ENCODE measurements around the gene AFF3. TPM values are rescaled to one million over a fixed set of nuclear protein-coding genes. Genes with fewer than 3 reads are reported as not detected.

AFF3 gene
- total RNA-seq, 3 donors from 2014 or later (not counting 1 experiment from before 2014, with no cell fraction given), result 4.6 to 9.6 (median 5.6) TPM

DNA sequence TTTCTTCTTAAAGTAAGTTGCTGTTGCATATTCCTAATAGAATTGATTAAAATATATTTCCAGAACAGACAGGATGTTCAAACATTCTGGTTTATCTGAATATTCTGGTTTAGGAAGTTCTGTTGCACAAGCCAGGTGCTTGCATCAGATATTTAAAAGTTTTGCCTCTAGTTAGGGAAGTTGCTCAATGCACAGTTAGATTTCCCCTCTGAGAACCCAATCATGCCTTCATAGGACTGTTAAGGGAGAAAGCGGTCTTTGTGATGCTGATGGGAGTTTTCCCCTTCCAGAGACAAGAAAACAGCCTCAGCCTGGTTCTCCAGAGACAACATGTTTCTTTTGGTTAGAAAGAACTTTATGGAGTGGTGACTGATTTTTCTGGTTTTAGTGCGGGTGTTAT, 587.0 kb downstream of the AFF3 start:
- TF ChIP-seq, protein P1, sequence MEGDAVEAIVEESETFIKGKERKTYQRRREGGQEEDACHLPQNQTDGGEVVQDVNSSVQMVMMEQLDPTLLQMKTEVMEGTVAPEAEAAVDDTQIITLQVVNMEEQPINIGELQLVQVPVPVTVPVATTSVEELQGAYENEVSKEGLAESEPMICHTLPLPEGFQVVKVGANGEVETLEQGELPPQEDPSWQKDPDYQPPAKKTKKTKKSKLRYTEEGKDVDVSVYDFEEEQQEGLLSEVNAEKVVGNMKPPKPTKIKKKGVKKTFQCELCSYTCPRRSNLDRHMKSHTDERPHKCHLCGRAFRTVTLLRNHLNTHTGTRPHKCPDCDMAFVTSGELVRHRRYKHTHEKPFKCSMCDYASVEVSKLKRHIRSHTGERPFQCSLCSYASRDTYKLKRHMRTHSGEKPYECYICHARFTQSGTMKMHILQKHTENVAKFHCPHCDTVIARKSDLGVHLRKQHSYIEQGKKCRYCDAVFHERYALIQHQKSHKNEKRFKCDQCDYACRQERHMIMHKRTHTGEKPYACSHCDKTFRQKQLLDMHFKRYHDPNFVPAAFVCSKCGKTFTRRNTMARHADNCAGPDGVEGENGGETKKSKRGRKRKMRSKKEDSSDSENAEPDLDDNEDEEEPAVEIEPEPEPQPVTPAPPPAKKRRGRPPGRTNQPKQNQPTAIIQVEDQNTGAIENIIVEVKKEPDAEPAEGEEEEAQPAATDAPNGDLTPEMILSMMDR (IDR thresholded peaks at IDR 0.05), result no peak
- H3K27ac Mint-ChIP-seq, result no peak overlapping the region
- WGBS (ENCODE audit: insufficient coverage), result 90% methylated on average over 2 of the region's 2 CpGs
- no peak for ATAC-seq
- Histone ChIP-seq H3K27ac (ENCODE audit: low read length) (no peak overlapping the region), H3K4me1 (ENCODE audit: control insufficient read depth, insufficient read depth, low read length) (no peaks in the 10 kb centered on the region), H3K36me3 (ENCODE audit: control insufficient read depth, insufficient read depth, low read length) (peaks cover under 1% of the 10 kb centered on the region), H3K9me3 (ENCODE audit: control insufficient read depth, insufficient read depth, low read length) (no peaks in the 10 kb centered on the region), H3K4me3 (ENCODE audit: low read length) (no peak overlapping the region), H3K27me3 (ENCODE audit: control insufficient read depth, insufficient read depth, low read length) (no peaks in the 10 kb centered on the region)
- intact Hi-C loops (cut with micrococcal nuclease), result no loop called here
- H3K9me3 Mint-ChIP-seq, result no peaks in the 10 kb centered on the region
- peaks cover 2 to 6% of the 10 kb centered on the region in 2 donors for H3K27me3 Mint-ChIP-seq (ENCODE audit: low read depth in 2 of 2)
- no peak for DNase-seq
- no peaks in the 10 kb centered on the region for H3K36me3 Mint-ChIP-seq
- H3K4me3 Mint-ChIP-seq, result no peak overlapping the region
- H3K4me1 Mint-ChIP-seq, result peaks cover 4 to 6% of the 10 kb centered on the region in 2 donors

DNA sequence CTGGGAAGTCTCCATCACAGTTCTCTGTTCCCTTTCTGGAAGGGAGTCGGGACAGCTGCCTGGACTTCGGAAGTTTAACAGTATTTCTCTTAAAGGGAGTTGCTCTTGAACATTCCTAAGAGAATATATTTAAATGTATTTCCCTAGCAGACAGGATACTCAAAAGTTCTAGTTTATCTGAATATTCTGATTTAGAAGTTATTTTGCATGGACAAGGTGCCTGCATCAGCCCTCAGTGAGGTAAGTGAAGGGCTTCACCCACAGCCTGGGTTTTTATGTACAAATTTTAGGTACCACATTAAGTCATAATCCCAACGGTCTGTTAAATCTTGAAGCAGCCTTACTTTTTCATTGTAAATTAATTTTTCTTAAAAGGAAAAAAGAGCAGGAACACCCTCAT, 587.5 kb downstream of the AFF3 start:
- TF ChIP-seq, protein P1 (IDR thresholded peaks at IDR 0.05), result no peak
- intact Hi-C loops (cut with micrococcal nuclease), result no loop called here
- H3K27ac ChIP-seq (ENCODE audit: low read length), result no peak overlapping the region
- no peaks in the 10 kb centered on the region for H3K36me3 Mint-ChIP-seq
- no peaks in the 10 kb centered on the region for H3K4me1 ChIP-seq (ENCODE audit: control insufficient read depth, insufficient read depth, low read length)
- no peaks in the 10 kb centered on the region for H3K9me3 Mint-ChIP-seq
- H3K9me3 ChIP-seq (ENCODE audit: control insufficient read depth, insufficient read depth, low read length), result no peaks in the 10 kb centered on the region
- WGBS (ENCODE audit: insufficient coverage), result no CpG with 5 or more reads among the region's 3 CpGs
- H3K27me3 Mint-ChIP-seq (ENCODE audit: low read depth in 2 of 2), result peaks cover 2 to 6% of the 10 kb centered on the region in 2 donors
- no peak overlapping the region for H3K4me3 Mint-ChIP-seq
- DNase-seq, result no peak
- peaks cover 2% of the 10 kb centered on the region for H3K36me3 ChIP-seq (ENCODE audit: control insufficient read depth, insufficient read depth, low read length)
- H3K4me1 Mint-ChIP-seq, result peaks cover 4 to 6% of the 10 kb centered on the region in 2 donors
- no peak overlapping the region for H3K4me3 ChIP-seq (ENCODE audit: low read length)
- ATAC-seq, result no peak
- no peaks in the 10 kb centered on the region for H3K27me3 ChIP-seq (ENCODE audit: control insufficient read depth, insufficient read depth, low read length)
- H3K27ac Mint-ChIP-seq, result no peak overlapping the region

DNA sequence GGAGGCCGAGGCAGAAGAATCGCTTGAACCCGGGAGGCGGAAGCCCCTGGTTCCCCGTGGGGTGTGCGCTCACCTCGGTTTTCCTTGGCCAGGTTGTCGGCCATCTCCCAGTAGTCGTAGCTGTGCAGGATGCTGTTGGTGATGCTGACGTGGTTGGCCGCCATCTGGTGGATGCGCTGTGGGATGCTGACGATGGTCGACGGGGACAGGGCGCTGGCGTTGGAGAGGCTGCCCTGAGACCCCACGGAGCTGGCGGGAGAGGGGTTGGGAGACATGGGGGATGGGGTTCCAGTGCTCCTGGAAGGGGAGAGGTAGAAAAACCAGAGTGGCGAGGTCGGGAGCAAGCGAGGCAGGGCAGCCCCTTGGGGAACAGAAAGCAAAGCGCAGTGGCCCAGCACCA, 588.2 kb downstream of the AFF3 start:
- Mint-ChIP-seq H3K27ac (no peak overlapping the region), H3K36me3 (no peaks in the 10 kb centered on the region), H3K4me3 (no peak overlapping the region), H3K27me3 (ENCODE audit: low read depth in 2 of 2) (peaks cover 2 to 6% of the 10 kb centered on the region in 2 donors), H3K4me1 (peaks cover 3 to 5% of the 10 kb centered on the region in 2 donors), H3K9me3 (no peaks in the 10 kb centered on the region)
- TF ChIP-seq, protein P1 (IDR thresholded peaks at IDR 0.05), result no peak
- intact Hi-C loops (cut with micrococcal nuclease), result no loop called here
- H3K9me3 ChIP-seq (ENCODE audit: control insufficient read depth, insufficient read depth, low read length), result no peaks in the 10 kb centered on the region
- peaks cover 2% of the 10 kb centered on the region for H3K36me3 ChIP-seq (ENCODE audit: control insufficient read depth, insufficient read depth, low read length)
- no peak overlapping the region for H3K27ac ChIP-seq (ENCODE audit: low read length)
- H3K4me1 ChIP-seq (ENCODE audit: control insufficient read depth, insufficient read depth, low read length), result no peaks in the 10 kb centered on the region
- 95% methylated on average over 23 of the region's 23 CpGs for WGBS (ENCODE audit: insufficient coverage)
- ATAC-seq, result no peak
- no peak for DNase-seq
- no peaks in the 10 kb centered on the region for H3K27me3 ChIP-seq (ENCODE audit: control insufficient read depth, insufficient read depth, low read length)
- no peak overlapping the region for H3K4me3 ChIP-seq (ENCODE audit: low read length)

DNA sequence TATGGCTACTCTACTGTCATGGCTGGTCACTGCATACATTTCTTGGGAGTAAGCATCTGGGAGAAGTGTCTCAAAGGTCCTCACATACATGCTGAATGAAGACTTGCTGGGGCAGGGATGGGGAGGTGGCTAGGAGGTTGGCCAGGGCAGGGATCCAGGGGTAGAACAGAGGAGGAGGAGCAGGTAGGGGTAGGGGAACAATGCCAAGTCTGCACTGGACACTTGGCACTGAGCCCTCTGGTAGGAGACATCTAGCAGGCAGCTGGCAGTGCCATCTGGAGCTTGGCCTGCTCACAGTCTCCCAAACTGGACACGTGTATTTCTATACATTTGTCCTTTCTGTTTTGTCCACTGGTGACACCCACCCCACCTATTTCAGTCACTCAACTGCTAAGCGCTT, 589.9 kb downstream of the AFF3 start:
- peaks cover 2 to 6% of the 10 kb centered on the region in 2 donors for H3K27me3 Mint-ChIP-seq (ENCODE audit: low read depth in 2 of 2)
- no peaks in the 10 kb centered on the region for H3K9me3 ChIP-seq (ENCODE audit: control insufficient read depth, insufficient read depth, low read length)
- H3K4me3 ChIP-seq (ENCODE audit: low read length), result no peak overlapping the region
- H3K4me1 Mint-ChIP-seq, result no peaks in the 10 kb centered on the region
- WGBS (ENCODE audit: insufficient coverage), result 89% methylated on average over 2 of the region's 2 CpGs
- no peak for ATAC-seq
- H3K36me3 Mint-ChIP-seq, result no peaks in the 10 kb centered on the region
- intact Hi-C loops (cut with micrococcal nuclease), result no loop called here
- no peak overlapping the region for H3K4me3 Mint-ChIP-seq
- H3K9me3 Mint-ChIP-seq, result no peaks in the 10 kb centered on the region
- no peaks in the 10 kb centered on the region for H3K4me1 ChIP-seq (ENCODE audit: control insufficient read depth, insufficient read depth, low read length)
- H3K27me3 ChIP-seq (ENCODE audit: control insufficient read depth, insufficient read depth, low read length), result no peaks in the 10 kb centered on the region
- TF ChIP-seq, protein P1 (IDR thresholded peaks at IDR 0.05), result no peak
- H3K27ac ChIP-seq (ENCODE audit: low read length), result no peak overlapping the region
- peaks cover 2% of the 10 kb centered on the region for H3K36me3 ChIP-seq (ENCODE audit: control insufficient read depth, insufficient read depth, low read length)
- no peak overlapping the region for H3K27ac Mint-ChIP-seq
- no peak for DNase-seq

Data from natural killer cell (primary cell).